Stimulated activated CD4-positive, alpha-beta T cell treated with anti-CD3 and anti-CD28 coated beads, Interleukin-15, amount 100 ng/mL, for 24 hours (primary cell): ENCODE results near the gene JAKMIP3.
"Not testable (repeated sequence)": the region's sequence is repeated elsewhere in the genome, so short reads cannot be mapped to it uniquely, and the experiment has no call there.

Source experiments
- DNase-seq: peaks from one replicate; pipeline ENCODE4 v3.0.0-alpha.2; 2020

The JAKMIP3 gene

GRCh38 chr10:132066812-132067211, 1.1 kb downstream of the JAKMIP3 start:
- DNase-seq, result no peak

GRCh38 chr10:132068431-132069121, 2.8 kb downstream of the JAKMIP3 start:
- DNase-seq, result no peak

- DNase-seq, result no peak
Observed at GRCh38 chr10:132069122-132069848, 3.5 kb downstream of the JAKMIP3 start.

- DNase-seq, result no peak
Observed at GRCh38 chr10:132069849-132070182, 4.1 kb downstream of the JAKMIP3 start.

GRCh38 chr10:132070724-132071123, 5.0 kb downstream of the JAKMIP3 start:
- DNase-seq, result no peak

- no peak for DNase-seq
Observed at GRCh38 chr10:132071667-132072066, 5.9 kb downstream of the JAKMIP3 start.

GRCh38 chr10:132075909-132076577, 10.3 kb downstream of the JAKMIP3 start:
- no peak for DNase-seq

GRCh38 chr10:132076578-132077081, 10.9 kb downstream of the JAKMIP3 start:
- no peak for DNase-seq

- no peak for DNase-seq
Observed at GRCh38 chr10:132077091-132077490, 11.3 kb downstream of the JAKMIP3 start.

GRCh38 chr10:132078746-132079345, 13.1 kb downstream of the JAKMIP3 start:
- DNase-seq, result no peak

GRCh38 chr10:132084384-132084783, 18.6 kb downstream of the JAKMIP3 start:
- not testable (repeated sequence) for DNase-seq

GRCh38 chr10:132093236-132093635, 27.5 kb downstream of the JAKMIP3 start:
- DNase-seq, result not testable (repeated sequence)

GRCh38 chr10:132094581-132095234, 29.0 kb downstream of the JAKMIP3 start:
- no peak for DNase-seq

GRCh38 chr10:132095403-132096113, 29.8 kb downstream of the JAKMIP3 start:
- DNase-seq, result no peak

GRCh38 chr10:132096223-132096622, 30.5 kb downstream of the JAKMIP3 start:
- DNase-seq, result peak; percentile 10

- no peak for DNase-seq
Observed at GRCh38 chr10:132096863-132097478, 31.2 kb downstream of the JAKMIP3 start.

- DNase-seq, result no peak
Observed at GRCh38 chr10:132097609-132098377, 32.0 kb downstream of the JAKMIP3 start.

GRCh38 chr10:132098539-132099388, 33.0 kb downstream of the JAKMIP3 start:
- no peak for DNase-seq

GRCh38 chr10:132099389-132100090, 33.8 kb downstream of the JAKMIP3 start:
- DNase-seq, result no peak
